ENCODE results near the gene NCAPH2. TPM values are rescaled to one million over a fixed set of nuclear protein-coding genes. Genes with fewer than 3 reads are reported as not detected.

NCAPH2 gene
- total and polyA plus RNA-seq, 2 of the 13 experiments (the other 11 are each of a cell fraction or from before 2014, with no cell fraction given), result 28.1 to 64.4 TPM

DNA sequence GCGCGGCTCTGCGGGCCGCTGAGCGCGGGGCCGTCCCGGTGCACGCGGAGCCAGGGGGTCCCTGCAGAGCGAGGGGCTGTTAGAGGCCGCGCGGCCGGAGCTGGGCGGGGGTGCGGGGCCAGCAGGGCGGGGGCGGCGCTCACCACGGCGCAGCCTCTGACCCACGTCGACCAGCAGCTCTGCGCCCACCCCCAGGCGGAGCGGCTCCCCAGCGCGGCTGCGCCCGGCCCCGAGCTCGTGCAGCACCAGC, 17.8 kb downstream of the NCAPH2 start:
- H3K4me3 ChIP-seq (replicated peaks in 1 of 3; ENCODE audit: insufficient read depth in 1 of 3, low read depth in 2 of 3, low read length in 3 of 3), result peak overlapping the region; percentile 70 to 84 (median 83); a peak in 5 of 6 replicates
- BruUV-seq (replicated peaks), result no TSS peak
- no CpG with 5 or more reads among the region's 33 CpGs for whole genome bisulfite sequencing (ENCODE audit: low lambda C conversion rate)
- H3K36me3 ChIP-seq (replicated peaks in 1 of 2; ENCODE audit: control insufficient read depth in 1 of 2, insufficient read depth in 2 of 2, low read length in 2 of 2), result peaks cover 5 to 26% of the 10 kb centered on the region in 2 experiments; a peak in 4 of 5 replicates
- peaks cover 20% of the 10 kb centered on the region for H3K79me2 ChIP-seq (ENCODE audit: insufficient read depth, low read length)
- H3K27ac ChIP-seq (ENCODE audit: extremely low read length, insufficient read depth, low read length), result peak overlapping the region; percentile 94
- ChIA-PET POLR2A (interaction anchor here (0.7 to 4.2 kb wide), 42 partner anchors 9 to 284 kb away, joined by 3 to 97 read pairs (median 5); partner anchors contain the start of genes ADM2, ARSA, CHKB and DENND6B), CTCF (ENCODE audit: low intra/inter-chr PET ratio, low total read pairs) (no interaction called here)
- DNase-seq (ENCODE audit: low spot score), result no peak
- in situ Hi-C loops (cut with HindIII; ENCODE audit: extremely low pct_ligation_motif_present, low pct_unique_long_range_greater_than_20kb), result no loop called here
- peaks cover 19% of the 10 kb centered on the region for H4K20me1 ChIP-seq (ENCODE audit: insufficient read depth, low read length)
- H3K4me2 ChIP-seq (ENCODE audit: low read depth, low read length), result peak overlapping the region; percentile 100
- ATAC-seq, result peak; percentile 15; the same call in 2 of the 3 replicates
- no peak overlapping the region for H2AFZ ChIP-seq (ENCODE audit: low read length)
- no peaks in the 10 kb centered on the region for H3K9me3 ChIP-seq (ENCODE audit: low read length)
- H3K9ac ChIP-seq (ENCODE audit: insufficient read depth, low read depth, low read length), result peak overlapping the region; percentile 91
- no peaks in the 10 kb centered on the region for H3K27me3 ChIP-seq (ENCODE audit: control insufficient read depth in 1 of 2, insufficient read depth in 2 of 2, low read length in 2 of 2)
- intact Hi-C loops (cut with micrococcal nuclease; ENCODE audit: unreplicated experiment), result loop anchor here (1.0 to 5.0 kb wide), 2 partner anchors 17 to 37 kb away; partner anchors contain the start of genes NCAPH2 and SYCE3
- no peak for FAIRE-seq
- H3K4me1 ChIP-seq (ENCODE audit: insufficient read depth, low read length), result peaks cover 55% of the 10 kb centered on the region
- 0 out of 2 replicates have a peak, but pooled peaks have one; percentile 13 for TF ChIP-seq ZNF333 (CRISPR knock-in tag; IDR thresholded peaks at IDR 0.05; ENCODE audit: borderline replicate concordance)
- peak; percentile 20; the same call in 1 of the 2 replicates for TF ChIP-seq ZFP36L1 (CRISPR knock-in tag; IDR thresholded peaks at IDR 0.05)
- 0 out of 2 replicates have a peak, but pooled peaks have one; percentile 0 for TF ChIP-seq ZNF235 (CRISPR knock-in tag; IDR thresholded peaks at IDR 0.05; ENCODE audit: borderline replicate concordance)
- TF ChIP-seq, protein P1, sequence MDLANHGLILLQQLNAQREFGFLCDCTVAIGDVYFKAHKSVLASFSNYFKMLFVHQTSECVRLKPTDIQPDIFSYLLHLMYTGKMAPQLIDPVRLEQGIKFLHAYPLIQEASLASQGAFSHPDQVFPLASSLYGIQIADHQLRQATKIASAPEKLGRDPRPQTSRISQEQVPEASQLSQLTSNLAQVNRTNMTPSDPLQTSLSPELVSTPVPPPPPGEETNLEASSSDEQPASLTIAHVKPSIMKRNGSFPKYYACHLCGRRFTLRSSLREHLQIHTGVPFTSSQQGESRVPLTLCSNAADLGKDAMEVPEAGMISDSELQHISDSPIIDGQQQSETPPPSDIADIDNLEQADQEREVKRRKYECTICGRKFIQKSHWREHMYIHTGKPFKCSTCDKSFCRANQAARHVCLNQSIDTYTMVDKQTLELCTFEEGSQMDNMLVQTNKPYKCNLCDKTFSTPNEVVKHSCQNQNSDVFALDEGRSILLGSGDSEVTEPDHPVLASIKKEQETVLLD (CRISPR knock-in tag; IDR thresholded peaks at IDR 0.05; ENCODE audit: low read depth), result peak; percentile 69
- TF ChIP-seq, protein P2, sequence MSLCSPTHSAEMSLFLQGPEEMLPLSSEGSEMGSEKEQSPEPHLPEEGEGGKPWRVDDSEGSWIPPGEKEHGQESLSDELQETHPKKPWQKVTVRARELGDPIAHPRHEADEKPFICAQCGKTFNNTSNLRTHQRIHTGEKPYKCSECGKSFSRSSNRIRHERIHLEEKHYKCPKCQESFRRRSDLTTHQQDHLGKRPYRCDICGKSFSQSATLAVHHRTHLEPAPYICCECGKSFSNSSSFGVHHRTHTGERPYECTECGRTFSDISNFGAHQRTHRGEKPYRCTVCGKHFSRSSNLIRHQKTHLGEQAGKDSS (CRISPR knock-in tag; IDR thresholded peaks at IDR 0.05; ENCODE audit: borderline replicate concordance, low read depth), result peak; percentile 1; the same call in 1 of the 2 replicates
- TF ChIP-seq ZNF749 (CRISPR knock-in tag; IDR thresholded peaks at IDR 0.05; ENCODE audit: borderline replicate concordance), result 0 out of 2 replicates have a peak, but pooled peaks have one; percentile 11
- TF ChIP-seq, protein P3, sequence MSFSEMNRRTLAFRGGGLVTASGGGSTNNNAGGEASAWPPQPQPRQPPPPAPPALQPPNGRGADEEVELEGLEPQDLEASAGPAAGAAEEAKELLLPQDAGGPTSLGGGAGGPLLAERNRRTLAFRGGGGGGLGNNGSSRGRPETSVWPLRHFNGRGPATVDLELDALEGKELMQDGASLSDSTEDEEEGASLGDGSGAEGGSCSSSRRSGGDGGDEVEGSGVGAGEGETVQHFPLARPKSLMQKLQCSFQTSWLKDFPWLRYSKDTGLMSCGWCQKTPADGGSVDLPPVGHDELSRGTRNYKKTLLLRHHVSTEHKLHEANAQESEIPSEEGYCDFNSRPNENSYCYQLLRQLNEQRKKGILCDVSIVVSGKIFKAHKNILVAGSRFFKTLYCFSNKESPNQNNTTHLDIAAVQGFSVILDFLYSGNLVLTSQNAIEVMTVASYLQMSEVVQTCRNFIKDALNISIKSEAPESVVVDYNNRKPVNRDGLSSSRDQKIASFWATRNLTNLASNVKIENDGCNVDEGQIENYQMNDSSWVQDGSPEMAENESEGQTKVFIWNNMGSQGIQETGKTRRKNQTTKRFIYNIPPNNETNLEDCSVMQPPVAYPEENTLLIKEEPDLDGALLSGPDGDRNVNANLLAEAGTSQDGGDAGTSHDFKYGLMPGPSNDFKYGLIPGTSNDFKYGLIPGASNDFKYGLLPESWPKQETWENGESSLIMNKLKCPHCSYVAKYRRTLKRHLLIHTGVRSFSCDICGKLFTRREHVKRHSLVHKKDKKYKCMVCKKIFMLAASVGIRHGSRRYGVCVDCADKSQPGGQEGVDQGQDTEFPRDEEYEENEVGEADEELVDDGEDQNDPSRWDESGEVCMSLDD (CRISPR knock-in tag; IDR thresholded peaks at IDR 0.05; ENCODE audit: borderline replicate concordance), result 0 out of 2 replicates have a peak, but pooled peaks have one; percentile 1
- TF ChIP-seq, protein P4, sequence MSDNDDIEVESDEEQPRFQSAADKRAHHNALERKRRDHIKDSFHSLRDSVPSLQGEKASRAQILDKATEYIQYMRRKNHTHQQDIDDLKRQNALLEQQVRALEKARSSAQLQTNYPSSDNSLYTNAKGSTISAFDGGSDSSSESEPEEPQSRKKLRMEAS (IDR thresholded peaks at IDR 0.05), result peak; percentile 74; the same call in 1 of the 2 replicates
- TF ChIP-seq, protein P5, sequence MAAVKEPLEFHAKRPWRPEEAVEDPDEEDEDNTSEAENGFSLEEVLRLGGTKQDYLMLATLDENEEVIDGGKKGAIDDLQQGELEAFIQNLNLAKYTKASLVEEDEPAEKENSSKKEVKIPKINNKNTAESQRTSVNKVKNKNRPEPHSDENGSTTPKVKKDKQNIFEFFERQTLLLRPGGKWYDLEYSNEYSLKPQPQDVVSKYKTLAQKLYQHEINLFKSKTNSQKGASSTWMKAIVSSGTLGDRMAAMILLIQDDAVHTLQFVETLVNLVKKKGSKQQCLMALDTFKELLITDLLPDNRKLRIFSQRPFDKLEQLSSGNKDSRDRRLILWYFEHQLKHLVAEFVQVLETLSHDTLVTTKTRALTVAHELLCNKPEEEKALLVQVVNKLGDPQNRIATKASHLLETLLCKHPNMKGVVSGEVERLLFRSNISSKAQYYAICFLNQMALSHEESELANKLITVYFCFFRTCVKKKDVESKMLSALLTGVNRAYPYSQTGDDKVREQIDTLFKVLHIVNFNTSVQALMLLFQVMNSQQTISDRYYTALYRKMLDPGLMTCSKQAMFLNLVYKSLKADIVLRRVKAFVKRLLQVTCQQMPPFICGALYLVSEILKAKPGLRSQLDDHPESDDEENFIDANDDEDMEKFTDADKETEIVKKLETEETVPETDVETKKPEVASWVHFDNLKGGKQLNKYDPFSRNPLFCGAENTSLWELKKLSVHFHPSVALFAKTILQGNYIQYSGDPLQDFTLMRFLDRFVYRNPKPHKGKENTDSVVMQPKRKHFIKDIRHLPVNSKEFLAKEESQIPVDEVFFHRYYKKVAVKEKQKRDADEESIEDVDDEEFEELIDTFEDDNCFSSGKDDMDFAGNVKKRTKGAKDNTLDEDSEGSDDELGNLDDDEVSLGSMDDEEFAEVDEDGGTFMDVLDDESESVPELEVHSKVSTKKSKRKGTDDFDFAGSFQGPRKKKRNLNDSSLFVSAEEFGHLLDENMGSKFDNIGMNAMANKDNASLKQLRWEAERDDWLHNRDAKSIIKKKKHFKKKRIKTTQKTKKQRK (IDR thresholded peaks at IDR 0.05; ENCODE audit: low read length), result no peak
- 0 out of 2 replicates have a peak, but pooled peaks have one; percentile 4 for TF ChIP-seq SALL1 (CRISPR knock-in tag; IDR thresholded peaks at IDR 0.05)
- TF ChIP-seq, protein P6, sequence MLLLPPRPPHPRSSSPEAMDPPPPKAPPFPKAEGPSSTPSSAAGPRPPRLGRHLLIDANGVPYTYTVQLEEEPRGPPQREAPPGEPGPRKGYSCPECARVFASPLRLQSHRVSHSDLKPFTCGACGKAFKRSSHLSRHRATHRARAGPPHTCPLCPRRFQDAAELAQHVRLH (CRISPR knock-in tag; IDR thresholded peaks at IDR 0.05; ENCODE audit: borderline replicate concordance, low read depth), result 0 out of 2 replicates have a peak, but pooled peaks have one; percentile 13
- TF ChIP-seq NBN (conservative IDR thresholded peaks at IDR 0.05), result no peak
- peak; percentile 76; the same call in 1 of the 2 replicates for TF ChIP-seq ZFP82 (CRISPR knock-in tag; IDR thresholded peaks at IDR 0.05; ENCODE audit: borderline replicate concordance)

All from HepG2 (cell line).